Endothelial cell of umbilical vein (primary cell): ENCODE results near the gene CSN1S1.

Experiments used
- POLR2A ChIP-seq: IDR thresholded peaks from 2 replicates; pipeline ENCODE4 v1.6.1; 2012; ENCODE audit warnings: low read depth, mild to moderate bottlenecking, control low read depth, low read length
- POLR2AphosphoS5 ChIP-seq: IDR thresholded peaks from 2 replicates; pipeline ENCODE4 v1.6.1; 2012; ENCODE audit warnings: low read depth, mild to moderate bottlenecking, control low read depth, low read length, moderate library complexity; ENCODE audit not compliant: insufficient read depth

- TF ChIP-seq POLR2A (no peak), POLR2AphosphoS5 (no peak)
Measured at GRCh38 chr4:69965628-69966027, 34.8 kb downstream of the CSN1S1 start, which contains the start of gene CSN2.
